H1 (cell line): Measurements from ENCODE around the gene PPP1R3G. TPM values are rescaled to one million over a fixed set of nuclear protein-coding genes. Genes with fewer than 3 reads are reported as not detected.

ENCODE experiments used
- CTCF ChIA-PET: fragments of 300-600 bp; sonication (Branson Sonifier 250); formaldehyde crosslinking; loops from one replicate; lab custom pipeline; 2021; ENCODE audit not compliant: partially characterized antibody; lab: Charles Lee
- POLR2A ChIA-PET: fragments of 300-600 bp; sonication (Branson Sonifier 250); formaldehyde crosslinking; loops from one replicate; lab custom pipeline; 2021; ENCODE audit warnings: inconsistent platforms; ENCODE audit not compliant: partially characterized antibody; lab: Charles Lee
- DNase-seq, 2 experiments: peaks; one replicate each; pipeline versions ENCODE4 v3.0.0 to v3.0.0-alpha.2; 2010 to 2022; ENCODE audit warnings: low spot score in 2 of 2, low read depth in 1 of 2, mixed read lengths in 1 of 2
- FAIRE-seq: peaks from 2 replicates; lab custom pipeline; 2011; peaks lifted over from hg19 to GRCh38; lab: Jason Lieb, UNC
- H2AFZ ChIP-seq: 2 replicates; pipeline ENCODE4 v1.8.1; 2012; ENCODE audit warnings: low read length, inconsistent platforms
- H2AK5ac ChIP-seq: 2 replicates; pipeline ENCODE4 v1.6.1; 2013; ENCODE audit warnings: low read depth, low read length
- H2BK120ac ChIP-seq: replicated peaks from 2 replicates; pipeline ENCODE3; 2013; ENCODE audit warnings: low read depth, low read length, inconsistent platforms
- H2BK12ac ChIP-seq: 2 replicates; pipeline ENCODE4 v1.6.1; 2013; ENCODE audit warnings: low read depth, low read length
- H2BK15ac ChIP-seq: 2 replicates; pipeline ENCODE4 v1.6.1; 2013; ENCODE audit warnings: low read length
- H2BK20ac ChIP-seq: 2 replicates; pipeline ENCODE4 v1.6.1; 2013; ENCODE audit warnings: low read length
- H2BK5ac ChIP-seq: 2 replicates; pipeline ENCODE4 v1.6.1; 2013; ENCODE audit warnings: low read depth, low read length
- H3K14ac ChIP-seq: 2 replicates; pipeline ENCODE4 v1.6.1; 2013; ENCODE audit warnings: inconsistent platforms; ENCODE audit not compliant: insufficient read length
- H3K18ac ChIP-seq: 2 replicates; pipeline ENCODE4 v1.6.1; 2013; ENCODE audit warnings: low read length; ENCODE audit errors: extremely low read depth
- H3K23ac ChIP-seq: 2 replicates; pipeline ENCODE4 v1.6.1; 2013; ENCODE audit warnings: inconsistent platforms; ENCODE audit not compliant: insufficient read length
- H3K23me2 ChIP-seq: 2 replicates; pipeline ENCODE4 v1.6.1; 2013; ENCODE audit warnings: low read depth, low read length
- H3K27ac ChIP-seq: 2 replicates; pipeline ENCODE4 v1.6.1; 2011; ENCODE audit warnings: low read depth, low read length, inconsistent platforms
- H3K27me3 ChIP-seq, 4 experiments: replicated peaks in 1 of 4; 1 replicate in 1 of 4; 2 replicates in 3 of 4; pipeline versions ENCODE4 v1.6.1 to v1.8.1; 2011 to 2013; ENCODE audit warnings: low read length in 3 of 4, mild to moderate bottlenecking in 3 of 4, inconsistent platforms in 2 of 4, mixed read lengths in 2 of 4, moderate library complexity in 1 of 4; ENCODE audit not compliant: control insufficient read depth in 3 of 4, insufficient read depth in 3 of 4; ENCODE audit errors: extremely low read depth in 1 of 4
- H3K36me3 ChIP-seq, 4 experiments: 2 replicates each; pipeline versions ENCODE4 v1.6.1 to v1.8.1; 2011 to 2013; ENCODE audit warnings: mild to moderate bottlenecking in 4 of 4, low read length in 3 of 4, moderate library complexity in 2 of 4, control low read depth in 1 of 4, inconsistent platforms in 1 of 4; ENCODE audit not compliant: insufficient read depth in 4 of 4, control insufficient read depth in 2 of 4
- H3K4ac ChIP-seq: replicated peaks from 2 replicates; pipeline ENCODE3; 2013; ENCODE audit warnings: low read length, low read depth, mixed read lengths, inconsistent platforms; ENCODE audit not compliant: insufficient read length
- H3K4me1 ChIP-seq, 4 experiments: replicated peaks in 1 of 4; 1 replicate in 1 of 4; 2 replicates in 3 of 4; pipeline versions ENCODE4 v1.6.1 to v1.8.1; 2011 to 2013; ENCODE audit warnings: low read length in 3 of 4, inconsistent platforms in 2 of 4, mixed read lengths in 1 of 4; ENCODE audit not compliant: insufficient read depth in 4 of 4, control insufficient read depth in 3 of 4
- H3K4me2 ChIP-seq, 2 experiments: 2 replicates each; pipeline versions ENCODE4 v1.6.1 to v1.8.1; 2011 to 2013; ENCODE audit warnings: low read depth in 2 of 2, low read length in 2 of 2, control low read depth in 1 of 2, inconsistent platforms in 1 of 2, mild to moderate bottlenecking in 1 of 2; ENCODE audit not compliant: insufficient read depth in 1 of 2
- H3K4me3 ChIP-seq, 4 experiments: fragments of 200-600, 300-600 bp in 1 of 4; sonication (generic), shearing (Covaris generic), sonication (Bioruptor Twin) in 1 of 4; 2 replicates each; pipeline versions ENCODE4 v1.5.1 to v1.8.1; 2011 to 2016; ENCODE audit warnings: low read length in 4 of 4, low read depth in 3 of 4, control low read depth in 2 of 4, inconsistent platforms in 2 of 4, mild to moderate bottlenecking in 2 of 4, mixed read lengths in 1 of 4, moderate library complexity in 1 of 4; ENCODE audit not compliant: insufficient read depth in 2 of 4; ENCODE audit errors: extremely low read depth in 1 of 4
- H3K56ac ChIP-seq: replicated peaks from 2 replicates; pipeline ENCODE3; 2013; ENCODE audit warnings: low read depth, mild to moderate bottlenecking, mixed read lengths, low read length, inconsistent platforms; ENCODE audit not compliant: insufficient read length
- H3K79me1 ChIP-seq: 2 replicates; pipeline ENCODE4 v1.6.1; 2013; ENCODE audit warnings: low read depth, low read length, control low read depth
- H3K79me2 ChIP-seq, 2 experiments: 2 replicates each; pipeline versions ENCODE4 v1.6.1 to v1.8.1; 2012 to 2013; ENCODE audit warnings: low read length in 2 of 2, mild to moderate bottlenecking in 2 of 2, inconsistent platforms in 1 of 2; ENCODE audit not compliant: insufficient read depth in 2 of 2, control insufficient read depth in 1 of 2
- H3K9ac ChIP-seq, 4 experiments: replicated peaks in 1 of 4; 1 replicate in 1 of 4; 2 replicates in 3 of 4; pipeline versions ENCODE4 v1.6.1 to v1.8.1; 2011 to 2013; ENCODE audit warnings: low read depth in 3 of 4, low read length in 3 of 4, control low read depth in 2 of 4, mild to moderate bottlenecking in 2 of 4, moderate library complexity in 2 of 4, inconsistent platforms in 1 of 4; ENCODE audit errors: extremely low read depth in 1 of 4
- H3K9me3 ChIP-seq, 2 experiments: 2 replicates each; pipeline versions ENCODE4 v1.6.1 to v1.8.1; 2012 to 2013; ENCODE audit warnings: mild to moderate bottlenecking in 2 of 2, moderate library complexity in 2 of 2, control low read depth in 1 of 2, inconsistent platforms in 1 of 2, low read depth in 1 of 2, low read length in 1 of 2, mixed read lengths in 1 of 2; ENCODE audit not compliant: insufficient read depth in 2 of 2
- H4K20me1 ChIP-seq, 2 experiments: replicated peaks in 1 of 2; 2 replicates each; pipeline versions ENCODE3 to v1.8.1; 2011 to 2013; ENCODE audit warnings: inconsistent platforms in 2 of 2, low read length in 2 of 2, mild to moderate bottlenecking in 1 of 2; ENCODE audit not compliant: insufficient read depth in 2 of 2, control insufficient read depth in 1 of 2
- H4K5ac ChIP-seq: 2 replicates; pipeline ENCODE4 v1.6.1; 2013; ENCODE audit warnings: low read length, low read depth, mixed read lengths, inconsistent platforms; ENCODE audit not compliant: insufficient read length
- H4K8ac ChIP-seq: 2 replicates; pipeline ENCODE4 v1.8.0; 2013; ENCODE audit warnings: mild to moderate bottlenecking, moderate library complexity, low read length, inconsistent platforms; ENCODE audit not compliant: insufficient read depth; ENCODE audit errors: extremely low read depth
- H4K91ac ChIP-seq: replicated peaks from 2 replicates; pipeline ENCODE3; 2013; ENCODE audit warnings: low read length, mixed read lengths, inconsistent platforms; ENCODE audit not compliant: insufficient read length
- ATF3 ChIP-seq: IDR thresholded peaks from 2 replicates; pipeline ENCODE4 v1.6.1; 2011; ENCODE audit warnings: low read depth, mild to moderate bottlenecking, low read length; ENCODE audit not compliant: insufficient read depth
- CBX5 ChIP-seq: fragments of 300-800, 300-1000 bp; sonication (generic); IDR thresholded peaks from 2 replicates; pipeline ENCODE4 v1.7.1; 2016; ENCODE audit warnings: antibody characterized with exemption, low read length, low read depth
- CEBPB ChIP-seq: IDR thresholded peaks from 2 replicates; pipeline ENCODE4 v1.6.1; 2012; ENCODE audit warnings: low read depth, low read length
- CTBP2 ChIP-seq: IDR thresholded peaks from 2 replicates; pipeline ENCODE4 v1.7.0; 2011; ENCODE audit warnings: borderline replicate concordance, mild to moderate bottlenecking, moderate library complexity, mixed read lengths, low read length; ENCODE audit not compliant: insufficient read depth, insufficient read length
- GABPA ChIP-seq: IDR thresholded peaks from 2 replicates; pipeline ENCODE4 v1.6.1; 2011; ENCODE audit warnings: mild to moderate bottlenecking, low read length, moderate library complexity, borderline replicate concordance; ENCODE audit not compliant: insufficient read depth
- RAD21 ChIP-seq, 2 experiments: IDR thresholded peaks in 1 of 2; conservative IDR thresholded peaks in 1 of 2; 2 replicates each; pipeline ENCODE4 v1.6.1; 2011; ENCODE audit warnings: low read depth in 2 of 2, low read length in 2 of 2, improper control_type of control experiment in 1 of 2, inconsistent platforms in 1 of 2, mild to moderate bottlenecking in 1 of 2, moderate library complexity in 1 of 2
- RBBP5 ChIP-seq: IDR thresholded peaks from 2 replicates; pipeline ENCODE4 v1.7.1; 2012; ENCODE audit warnings: low read depth, mild to moderate bottlenecking, inconsistent platforms, low read length, moderate library complexity, borderline replicate concordance
- RNF2 ChIP-seq: fragments of 200-900, 300-1000 bp; sonication (generic); IDR thresholded peaks from 2 replicates; pipeline ENCODE4 v1.7.1; 2016; ENCODE audit warnings: borderline replicate concordance, low read depth, mild to moderate bottlenecking, antibody characterized with exemption, low read length; ENCODE audit not compliant: poor library complexity, severe bottlenecking; ENCODE audit errors: missing control alignments
- whole genome bisulfite sequencing, 2 experiments: shearing (Covaris generic) in 1 of 2; methylation state at CpG; one replicate each; pipeline versions ENCODE4 v1.1.6 to v1.1.7; 2013 to 2015; ENCODE audit warnings: low lambda C conversion rate in 2 of 2, mixed read lengths in 2 of 2, inconsistent platforms in 1 of 2, low coverage in 1 of 2, missing lambda C conversion rate in 1 of 2; ENCODE audit not compliant: insufficient replicate concordance in 2 of 2, insufficient coverage in 1 of 2, insufficient read length in 1 of 2; ENCODE audit errors: extremely low coverage in 1 of 2, missing lambda C conversion rate in 1 of 2; 5-methylcytosine and 5-hydroxymethylcytosine counted together
- polyA plus RNA-seq, 7 experiments: library from polyadenylated mRNA; depleted of rRNA in 3 of 7; stranded (reverse) in 5 of 7; unstranded in 2 of 7; fragments of >200 nt in 5 of 7; fragments of 200-250 nt in 2 of 7; gene quantifications; 1 replicate in 5 of 7; 2 replicates in 1 of 7; 4 replicates in 1 of 7; pipeline versions ENCODE4 v1.2.1 to v1.2.3, GENCODE V29; 2011 to 2013; ENCODE audit warnings: missing spikeins in 2 of 7, mixed read lengths in 2 of 7
- total RNA-seq: library from RNA; stranded (reverse); fragmentation: NEBNext Ultra II Directional; extraction: Animal tissue kit (Norgen Biotek cat#: 25700); gene quantifications from 2 replicates; pipeline ENCODE4 v1.2.1, GENCODE V29; 2021

PPP1R3G gene
- total and polyA plus RNA-seq, 2 of the 8 experiments (the other 6 are each of a cell fraction or from before 2014, with no cell fraction given), result 0.03 to 0.09 TPM

- H4K91ac ChIP-seq, result no peak overlapping the region
- no peaks in the 10 kb centered on the region for H3K79me2 ChIP-seq
- H3K23me2 ChIP-seq, result peaks cover 14% of the 10 kb centered on the region; the same call in 1 of the 2 replicates
- no peak overlapping the region for H4K5ac ChIP-seq
- no peak overlapping the region for H3K27ac ChIP-seq
- 82% methylated on average over 5 of the region's 5 CpGs; no CpG with 5 or more reads in 1 of the 2 experiments for WGBS, 2 experiments
- no peak overlapping the region for H2BK20ac ChIP-seq
- no peak overlapping the region for H2BK120ac ChIP-seq
- FAIRE-seq (no peak), DNase-seq (peak in 1 of 2 experiments; percentile 16)
- H3K36me3 ChIP-seq, result no peaks in the 10 kb centered on the region
- no peak overlapping the region for H2BK12ac ChIP-seq
- H4K20me1 ChIP-seq, result peaks cover 1 to 3% of the 10 kb centered on the region in 2 experiments
- H2AK5ac ChIP-seq, result no peak overlapping the region
- H3K9ac ChIP-seq, result no peak overlapping the region
- peaks cover 26 to 34% (median 31%) of the 10 kb centered on the region in 4 experiments for H3K27me3 ChIP-seq
- H3K56ac ChIP-seq, result no peak overlapping the region
- no peak overlapping the region for H3K18ac ChIP-seq
- H2BK15ac ChIP-seq, result no peak overlapping the region
- ChIA-PET CTCF (interaction anchor here (1.5 to 2.5 kb wide), 2 partner anchors 12 to 28 kb away, joined by 3 to 12 read pairs; no protein-coding TSS in a partner anchor), POLR2A (no interaction called here)
- H3K14ac ChIP-seq, result no peak overlapping the region
- H4K8ac ChIP-seq, result no peak overlapping the region
- no peak overlapping the region for H3K4me2 ChIP-seq
- H3K4me3 ChIP-seq, result no peak overlapping the region
- no peak overlapping the region for H2AFZ ChIP-seq
- peaks cover 0 to 13% (median 8%) of the 10 kb centered on the region in 4 experiments; a peak in 4 of 7 replicates for H3K4me1 ChIP-seq
- H3K4ac ChIP-seq, result no peak overlapping the region
- H2BK5ac ChIP-seq, result no peak overlapping the region
- no peaks in the 10 kb centered on the region for H3K79me1 ChIP-seq
- H3K9me3 ChIP-seq, result no peaks in the 10 kb centered on the region; a peak in 1 of 4 replicates
- H3K23ac ChIP-seq, result no peak overlapping the region
- TF ChIP-seq RBBP5 (no peak), GABPA (no peak), ATF3 (no peak), CEBPB (no peak), CBX5 (no peak), RAD21 (IDR thresholded peaks at IDR 0.05 in 1 of 2, conservative IDR thresholded peaks at IDR 0.05 in 1 of 2; ENCODE audit: low read depth in 2 of 2, low read length in 2 of 2) (no peak), RNF2 (no peak), CTBP2 (no peak)
These were observed 4.6 kb downstream of the PPP1R3G start for GRCh38 chr6:5089481-5090438.
